Naive thymus-derived CD4-positive, alpha-beta T cell (primary cell): ENCODE results near the gene IRS1. TPM values are rescaled to one million over a fixed set of nuclear protein-coding genes. Genes with fewer than 3 reads are reported as not detected.

Experiments used
- ATAC-seq: fragments of 150-1000 bp; cut with Tn5 transposase; 2 replicates; pipeline ENCODE4 v1.10.0; 2021; ENCODE audit warnings: mild to moderate bottlenecking, moderate library complexity
- CTCF ChIA-PET: fragments of 350-600 bp; sonication (Branson Sonifier 250); formaldehyde crosslinking; loops from one replicate; lab custom pipeline; 2021; ENCODE audit warnings: antibody characterized with exemption; lab: Charles Lee
- POLR2A ChIA-PET: fragments of 350-600 bp; sonication (Branson Sonifier 250); formaldehyde crosslinking; loops from one replicate; lab custom pipeline; 2021; ENCODE audit warnings: antibody characterized with exemption, inconsistent platforms; lab: Charles Lee
- DNase-seq, 9 donors: peaks; one replicate each; pipeline versions ENCODE4 v3.0.0 to v3.0.0-alpha.2; 2020 to 2022; ENCODE audit warnings: mixed read lengths in 1 of 9
- H3K27ac ChIP-seq: one replicate; pipeline ENCODE4 v1.7.0; 2013; ENCODE audit warnings: mild to moderate bottlenecking, low read depth, low read length, moderate library complexity
- H3K27me3 ChIP-seq, 2 donors: one replicate each; pipeline ENCODE4 v1.7.0; 2013; ENCODE audit warnings: low read length in 2 of 2, mild to moderate bottlenecking in 2 of 2, moderate library complexity in 2 of 2; ENCODE audit not compliant: control insufficient read depth in 2 of 2, insufficient read depth in 2 of 2
- H3K36me3 ChIP-seq, 3 experiments: 1 replicate in 2 of 3; 2 replicates in 1 of 3; pipeline ENCODE4 v1.7.0; 2013; ENCODE audit warnings: low read length in 3 of 3, mild to moderate bottlenecking in 3 of 3, moderate library complexity in 1 of 3; ENCODE audit not compliant: insufficient read depth in 3 of 3, control insufficient read depth in 2 of 3
- H3K4me1 ChIP-seq, 2 donors: one replicate each; pipeline ENCODE4 v1.7.0; 2013; ENCODE audit warnings: low read length in 2 of 2, mild to moderate bottlenecking in 2 of 2, moderate library complexity in 1 of 2; ENCODE audit not compliant: control insufficient read depth in 2 of 2, insufficient read depth in 2 of 2
- H3K4me3 ChIP-seq: 2 replicates; pipeline ENCODE4 v1.7.0; 2013; ENCODE audit warnings: mild to moderate bottlenecking, low read length
- H3K9me3 ChIP-seq, 3 experiments: 1 replicate in 2 of 3; 2 replicates in 1 of 3; pipeline ENCODE4 v1.7.0; 2013; ENCODE audit warnings: low read length in 3 of 3; ENCODE audit not compliant: control insufficient read depth in 2 of 3
- H3K27ac Mint-ChIP-seq, 9 donors: one replicate each; pipeline ENCODE4 v1.8.0; 2020 to 2022; ENCODE audit warnings: mixed read lengths in 9 of 9, mild to moderate bottlenecking in 8 of 9, moderate library complexity in 5 of 9, inconsistent platforms in 2 of 9
- H3K27me3 Mint-ChIP-seq, 5 donors: one replicate each; pipeline ENCODE4 v1.8.0; 2021 to 2022; ENCODE audit warnings: mixed read lengths in 5 of 5, mild to moderate bottlenecking in 1 of 5
- H3K36me3 Mint-ChIP-seq, 5 donors: one replicate each; pipeline ENCODE4 v1.8.0; 2020 to 2022; ENCODE audit warnings: mixed read lengths in 5 of 5, mild to moderate bottlenecking in 3 of 5, inconsistent platforms in 1 of 5
- H3K4me1 Mint-ChIP-seq, 7 donors: one replicate each; pipeline ENCODE4 v1.8.0; 2020 to 2022; ENCODE audit warnings: mixed read lengths in 7 of 7, mild to moderate bottlenecking in 3 of 7, inconsistent platforms in 1 of 7
- H3K4me3 Mint-ChIP-seq, 10 donors: one replicate each; pipeline ENCODE4 v1.8.0; 2020 to 2022; ENCODE audit warnings: mild to moderate bottlenecking in 10 of 10, mixed read lengths in 10 of 10, moderate library complexity in 6 of 10, inconsistent platforms in 2 of 10
- H3K9me3 Mint-ChIP-seq, 11 donors: one replicate each; pipeline ENCODE4 v1.8.0; 2020 to 2022; ENCODE audit warnings: mixed read lengths in 11 of 11, mild to moderate bottlenecking in 4 of 11, inconsistent platforms in 1 of 11, moderate library complexity in 1 of 11
- intact Hi-C, 2 donors: fragments of 100-400 bp; cut with micrococcal nuclease; formaldehyde crosslinking; loops; one replicate each; pipeline ENCODE4 v1.15.1; 2023
- polyA plus RNA-seq, 2 donors: library from polyadenylated mRNA; unstranded; fragments of 300-500 nt; fragmentation: Illumina TruSeq; gene quantifications; one replicate each; pipeline ENCODE4 v1.2.3, GENCODE V29; 2021
- total RNA-seq, 6 experiments: library from RNA in 5 of 6; stranded (reverse) in 5 of 6; gene quantifications; 1 replicate in 5 of 6; 2 replicates in 1 of 6; pipeline ENCODE4 v1.2.3 and lab custom pipeline; 2021 to 2026

IRS1 gene
- total and polyA plus RNA-seq, 7 experiments from 2014 or later: 0.40 to 7.1 (median 3.3) TPM

DNA sequence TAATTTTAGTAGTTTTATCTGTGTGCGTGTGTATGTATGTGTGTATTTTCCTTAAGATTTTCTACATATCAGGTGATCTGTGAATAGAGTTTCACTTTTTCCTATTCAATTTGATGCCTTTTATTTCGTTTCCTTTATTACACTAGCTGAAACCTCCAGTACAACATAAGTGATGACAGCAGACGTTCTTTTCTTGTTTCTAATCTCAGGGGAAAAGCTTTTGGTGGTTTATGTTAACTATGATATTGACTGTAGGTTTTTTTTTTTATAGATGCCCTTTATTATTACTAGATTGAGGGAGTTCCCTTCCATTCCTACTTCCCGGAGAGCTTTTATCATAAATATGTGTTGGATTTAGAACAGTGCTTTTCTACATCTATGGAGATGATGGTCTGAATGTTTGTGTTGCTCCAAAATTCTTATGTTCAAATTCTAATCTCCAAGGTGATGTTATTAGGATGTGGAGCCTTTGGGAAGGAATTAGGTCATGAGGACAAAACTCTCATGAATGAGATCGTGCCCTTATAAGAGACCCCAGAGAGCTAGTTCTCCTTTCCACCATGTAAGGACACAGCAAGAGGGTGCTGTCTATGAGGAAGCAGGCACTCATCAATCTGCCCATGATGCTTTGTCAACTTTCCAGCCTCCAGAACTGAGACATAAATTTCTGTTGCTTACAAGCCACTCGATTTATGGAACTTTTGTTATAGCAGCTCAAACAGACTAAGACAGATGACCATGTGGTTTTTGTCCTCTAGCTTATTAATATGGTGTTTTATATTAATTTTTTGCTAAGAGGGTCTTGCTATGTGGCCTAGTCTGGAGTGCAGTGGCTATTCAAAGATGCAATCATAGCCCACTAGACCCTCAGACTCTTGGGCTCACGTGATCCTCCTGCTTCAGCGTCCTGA lies 30.4 kb upstream of the IRS1 start:
- ChIA-PET CTCF (no interaction called here), POLR2A (no interaction called here)
- Histone ChIP-seq H3K4me1 (peaks cover 0 to 9% of the 10 kb centered on the region in 2 donors), H3K9me3 (no peaks in the 10 kb centered on the region), H3K27ac (no peak overlapping the region), H3K4me3 (no peak overlapping the region), H3K27me3 (no peaks in the 10 kb centered on the region), H3K36me3 (no peaks in the 10 kb centered on the region)
- no peaks in the 10 kb centered on the region for H3K27me3 Mint-ChIP-seq
- H3K4me3 Mint-ChIP-seq: no peak overlapping the region
- H3K9me3 Mint-ChIP-seq: peaks cover 0 to 4% (median 0%) of the 10 kb centered on the region in 11 donors
- DNase-seq: no peak
- no peak for ATAC-seq
- H3K36me3 Mint-ChIP-seq: peaks cover 0 to 16% (median 7%) of the 10 kb centered on the region in 5 donors
- intact Hi-C loops: loop anchor here in 1 of 2 donors (10.0 kb wide), 1 partner anchor 1905 kb away; no protein-coding TSS in a partner anchor
- no peak overlapping the region for H3K27ac Mint-ChIP-seq
- peaks cover 2 to 22% (median 15%) of the 10 kb centered on the region in 7 donors for H3K4me1 Mint-ChIP-seq

DNA sequence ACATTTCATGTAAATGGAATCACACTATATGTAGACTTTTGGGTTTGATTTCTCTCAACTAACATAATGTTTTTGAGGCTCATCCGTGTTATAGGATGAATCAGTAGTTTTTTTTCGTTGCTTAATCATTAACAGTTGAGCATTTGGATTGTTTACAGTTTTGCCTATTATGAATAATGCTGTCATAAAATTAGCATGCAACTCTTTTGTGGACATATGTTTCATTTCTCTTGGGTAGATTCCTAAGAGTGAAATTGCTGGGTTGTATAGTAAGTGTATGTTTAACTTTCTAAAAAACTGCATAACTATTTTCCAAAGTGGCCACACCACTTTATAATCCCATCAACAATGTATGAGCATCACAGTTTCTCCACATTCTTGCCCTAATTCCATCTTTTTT lies 28.6 kb upstream of the IRS1 start:
- intact Hi-C loops: no loop called here
- Histone ChIP-seq H3K36me3 (no peaks in the 10 kb centered on the region), H3K27ac (no peak overlapping the region), H3K27me3 (no peaks in the 10 kb centered on the region), H3K9me3 (no peaks in the 10 kb centered on the region), H3K4me1 (no peaks in the 10 kb centered on the region), H3K4me3 (no peak overlapping the region)
- H3K4me3 Mint-ChIP-seq: no peak overlapping the region
- CTCF ChIA-PET: no interaction called here
- ATAC-seq (no peak), DNase-seq (no peak)
- peaks cover 0 to 6% (median 3%) of the 10 kb centered on the region in 11 donors for H3K9me3 Mint-ChIP-seq
- H3K27me3 Mint-ChIP-seq: no peaks in the 10 kb centered on the region
- no peak overlapping the region for H3K27ac Mint-ChIP-seq
- POLR2A ChIA-PET: no interaction called here
- H3K4me1 Mint-ChIP-seq: peaks cover under 1 to 8% (median 2%) of the 10 kb centered on the region in 7 donors
- H3K36me3 Mint-ChIP-seq: peaks cover 0 to 18% (median 12%) of the 10 kb centered on the region in 5 donors

DNA sequence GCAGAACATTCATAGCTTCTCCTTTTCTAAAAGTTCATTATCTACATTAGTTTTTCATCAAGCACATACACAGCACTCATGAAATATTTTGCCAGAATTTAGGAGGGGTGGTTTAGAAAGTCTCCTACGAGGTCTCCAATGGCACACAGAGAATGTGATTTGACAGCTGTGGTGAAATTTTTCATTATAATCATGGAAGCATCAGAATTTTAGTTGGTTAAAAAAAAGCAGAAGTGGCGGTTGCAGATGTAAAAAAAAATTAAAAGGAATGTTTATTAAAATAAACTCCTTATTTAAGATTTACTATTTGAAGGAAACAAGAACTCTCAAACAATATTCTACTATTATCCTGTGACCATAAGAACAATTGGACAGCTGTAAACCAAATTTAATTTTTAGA lies 25.4 kb upstream of the IRS1 start:
- H3K27me3 Mint-ChIP-seq: peaks cover 0 to 4% (median 0%) of the 10 kb centered on the region in 5 donors
- H3K27me3 ChIP-seq: no peaks in the 10 kb centered on the region
- no peaks in the 10 kb centered on the region for H3K4me1 Mint-ChIP-seq
- ChIA-PET CTCF (no interaction called here), POLR2A (interaction anchor here (1.9 kb wide), 1 partner anchor 10 kb away, joined by 10 read pairs; the partner anchor contains the start of gene RHBDD1)
- no peak overlapping the region for H3K27ac ChIP-seq
- no peak overlapping the region for H3K4me3 ChIP-seq
- peaks cover 0 to 6% (median 0%) of the 10 kb centered on the region in 11 donors for H3K9me3 Mint-ChIP-seq
- no peaks in the 10 kb centered on the region for H3K36me3 ChIP-seq
- DNase-seq: no peak
- peaks cover 0 to 5% (median 4%) of the 10 kb centered on the region in 5 donors for H3K36me3 Mint-ChIP-seq
- H3K4me3 Mint-ChIP-seq: no peak overlapping the region
- H3K4me1 ChIP-seq: no peaks in the 10 kb centered on the region
- H3K27ac Mint-ChIP-seq: no peak overlapping the region
- ATAC-seq: no peak
- no peaks in the 10 kb centered on the region for H3K9me3 ChIP-seq
- intact Hi-C loops: no loop called here

DNA sequence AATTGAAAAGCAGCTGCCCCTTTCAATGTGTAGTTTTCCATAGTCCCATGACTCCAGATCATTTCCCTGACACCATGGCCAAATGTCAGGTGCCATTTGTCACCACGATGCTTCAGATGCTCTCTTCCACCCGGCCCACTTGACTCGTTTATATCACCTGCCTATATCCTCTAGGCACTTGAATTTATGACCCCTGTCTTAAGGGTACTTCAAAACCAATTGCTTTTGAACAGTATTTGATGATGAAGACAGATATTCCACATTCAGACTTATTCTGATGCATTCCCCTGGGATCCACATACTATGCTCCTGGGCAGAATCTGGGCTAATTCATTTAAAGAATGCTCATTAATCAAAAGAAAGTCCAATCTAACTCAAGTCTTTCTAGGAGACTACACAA lies 19.3 kb upstream of the IRS1 start:
- intact Hi-C loops: loop anchor here in 1 of 2 donors (10.0 kb wide), 1 partner anchor 416 kb away; no protein-coding TSS in a partner anchor
- DNase-seq (no peak), ATAC-seq (no peak)
- Histone ChIP-seq H3K4me1 (no peaks in the 10 kb centered on the region), H3K9me3 (no peaks in the 10 kb centered on the region), H3K4me3 (no peak overlapping the region), H3K27ac (no peak overlapping the region), H3K27me3 (no peaks in the 10 kb centered on the region), H3K36me3 (no peaks in the 10 kb centered on the region)
- H3K4me1 Mint-ChIP-seq: no peaks in the 10 kb centered on the region
- H3K4me3 Mint-ChIP-seq: no peak overlapping the region
- ChIA-PET CTCF (interaction anchor here (0.6 kb wide), 1 partner anchor 13 kb away, joined by 3 read pairs; no protein-coding TSS in a partner anchor), POLR2A (no interaction called here)
- H3K27me3 Mint-ChIP-seq: peaks cover 12 to 27% (median 12%) of the 10 kb centered on the region in 5 donors
- peaks cover 0 to 9% (median 4%) of the 10 kb centered on the region in 5 donors for H3K36me3 Mint-ChIP-seq
- H3K27ac Mint-ChIP-seq: no peak overlapping the region
- H3K9me3 Mint-ChIP-seq: peaks cover 0 to 6% (median 0%) of the 10 kb centered on the region in 11 donors

DNA sequence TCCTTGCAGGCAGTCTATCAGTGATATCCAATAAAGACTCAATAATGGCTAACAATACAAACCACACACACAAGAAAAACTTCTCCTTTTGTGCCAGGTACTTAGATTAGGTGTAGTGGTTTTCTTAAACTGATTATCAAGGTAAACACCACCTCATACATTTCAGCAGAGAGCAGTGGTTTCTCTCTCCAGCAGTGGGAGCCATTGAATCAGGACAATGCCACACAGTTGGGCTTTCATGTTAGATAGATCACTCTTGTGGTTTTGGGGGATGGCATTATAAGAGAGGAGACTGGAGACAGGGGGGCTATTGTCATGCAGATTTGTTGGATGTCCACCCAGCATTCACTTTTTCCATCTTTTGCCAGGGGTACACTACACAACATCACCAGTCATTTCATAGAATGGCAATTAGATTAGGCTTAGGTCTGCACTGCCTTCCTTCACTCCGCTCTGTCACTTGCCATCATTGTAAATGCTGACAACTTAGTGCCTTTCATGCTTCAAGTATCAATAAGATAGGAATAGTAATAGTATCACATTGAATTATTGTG lies 13.6 kb upstream of the IRS1 start:
- ATAC-seq: no peak
- no peaks in the 10 kb centered on the region for H3K4me1 ChIP-seq

DNA sequence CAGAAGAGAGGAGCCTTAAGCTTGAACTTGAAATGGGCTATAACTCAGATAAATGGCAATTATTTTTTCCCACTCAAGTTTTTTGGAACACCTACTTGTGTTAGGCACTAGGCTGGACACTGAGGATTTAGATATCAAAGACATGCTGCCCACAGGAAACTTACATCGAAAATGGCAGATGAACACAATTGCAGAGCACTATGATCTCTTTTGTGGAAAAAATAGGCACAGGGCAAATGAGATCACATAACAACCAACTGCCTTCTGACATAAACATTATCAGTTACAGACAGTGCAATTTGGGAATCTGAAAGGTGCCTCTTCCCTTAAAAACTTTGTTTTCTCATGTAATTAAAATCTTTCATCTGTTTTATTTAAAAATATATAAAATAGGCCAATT lies 3.8 kb upstream of the IRS1 start:
- Histone ChIP-seq H3K9me3 (no peaks in the 10 kb centered on the region), H3K27ac (no peak overlapping the region), H3K36me3 (peaks cover 0 to 10% (median 0%) of the 10 kb centered on the region in 3 experiments), H3K4me3 (no peak overlapping the region), H3K27me3 (no peaks in the 10 kb centered on the region), H3K4me1 (peaks cover 9 to 13% of the 10 kb centered on the region in 2 donors)
- intact Hi-C loops: loop anchor here (2.0 to 10.0 kb wide), 7 partner anchors 379 to 1801 kb away; no protein-coding TSS in a partner anchor
- Mint-ChIP-seq H3K4me3 (no peak overlapping the region), H3K9me3 (no peaks in the 10 kb centered on the region), H3K36me3 (no peaks in the 10 kb centered on the region), H3K27ac (no peak overlapping the region), H3K4me1 (peaks cover 10 to 23% (median 21%) of the 10 kb centered on the region in 7 donors), H3K27me3 (peaks cover 23 to 37% (median 28%) of the 10 kb centered on the region in 5 donors)
- DNase-seq: no peak
- no peak for ATAC-seq
- ChIA-PET POLR2A (interaction anchor here (2.0 kb wide), 1 partner anchor 32 kb away, joined by 14 read pairs; the partner anchor contains the start of gene RHBDD1), CTCF (interaction anchor here (0.6 to 1.9 kb wide), 10 partner anchors 9 to 1142 kb away, joined by 3 to 20 read pairs (median 3); no protein-coding TSS in a partner anchor)

More for the DNA sequence above, 13.6 kb upstream of the IRS1 start:
- ChIA-PET CTCF (no interaction called here), POLR2A (no interaction called here)
- H3K27me3 ChIP-seq: no peaks in the 10 kb centered on the region
- no peaks in the 10 kb centered on the region for H3K9me3 ChIP-seq
- Mint-ChIP-seq H3K27me3 (peaks cover 21 to 46% (median 42%) of the 10 kb centered on the region in 5 donors), H3K36me3 (no peaks in the 10 kb centered on the region), H3K9me3 (peaks cover 0 to 1% (median 0%) of the 10 kb centered on the region in 11 donors), H3K4me1 (no peaks in the 10 kb centered on the region), H3K4me3 (no peak overlapping the region), H3K27ac (no peak overlapping the region)
- H3K27ac ChIP-seq: no peak overlapping the region
- no peaks in the 10 kb centered on the region for H3K36me3 ChIP-seq
- H3K4me3 ChIP-seq: no peak overlapping the region
- intact Hi-C loops: loop anchor here in 1 of 2 donors (2.0 to 10.0 kb wide), 2 partner anchors 294 to 422 kb away; no protein-coding TSS in a partner anchor
- no peak for DNase-seq
